Cardiac septum (tissue), 1 donor: Measurements from ENCODE around the gene ZFP36L1. TPM values are rescaled to one million over a fixed set of nuclear protein-coding genes. Genes with fewer than 3 reads are reported as not detected.

ENCODE experiments used
- DNase-seq: peaks from one replicate; pipeline ENCODE4 v3.0.0-alpha.2; 2020; ENCODE audit warnings: low spot score
- intact Hi-C: fragments of 100-400 bp; cut with DNase I; formaldehyde crosslinking; loops from one replicate; pipeline ENCODE4 v1.14.0; 2022
- total RNA-seq: library from RNA; stranded (reverse); fragmentation: NEBNext Ultra II Directional; extraction: Animal tissue kit (Norgen Biotek cat#: 25700); gene quantifications from one replicate; pipeline ENCODE4 v1.2.1, GENCODE V29; 2021
- donor health status: DM: no; HTN: no; CAD: no.

ZFP36L1 gene
- total RNA-seq, 1 donor from 2014 or later = 69.2 TPM

DNA sequence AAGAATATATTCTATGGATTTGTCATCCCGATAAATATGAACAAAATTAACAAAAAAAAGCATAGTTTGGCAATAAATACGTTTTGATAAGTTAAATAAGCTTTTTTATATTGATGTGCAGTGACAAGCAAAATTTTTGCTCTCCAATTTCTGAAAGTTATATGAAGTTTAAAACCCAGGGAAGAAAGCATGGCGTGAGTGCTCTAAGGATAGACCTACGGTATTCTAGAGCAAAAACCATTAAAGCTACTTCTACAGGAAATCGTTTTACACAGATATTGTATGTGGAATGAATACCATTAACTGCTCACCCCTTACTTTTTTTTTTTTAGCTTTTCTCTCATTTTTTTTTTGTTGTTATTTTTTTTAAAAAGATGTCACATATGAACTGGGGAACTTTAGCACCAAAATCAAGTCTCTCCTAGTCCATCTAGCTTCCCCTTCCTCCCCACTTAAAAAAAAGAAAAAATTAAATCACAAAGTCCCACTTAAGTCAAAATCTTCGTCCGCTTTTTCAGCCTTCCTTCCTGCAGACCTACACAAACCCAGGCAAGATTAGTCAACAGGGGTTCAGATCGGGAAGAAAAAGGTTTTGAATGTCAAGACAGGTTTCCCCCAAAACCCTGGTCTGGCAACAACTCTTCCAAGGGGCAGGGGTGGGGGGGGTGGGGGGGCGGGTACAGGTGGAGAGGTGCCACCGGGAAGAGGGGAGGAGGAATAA, 4.4 kb downstream of the ZFP36L1 start:
- DNase-seq = no peak
- intact Hi-C loops = loop anchor here (5.0 kb wide), 3 partner anchors 56 to 266 kb away; no protein-coding TSS in a partner anchor

- DNase-seq = peak; percentile 75
- intact Hi-C loops = loop anchor here (5.0 kb wide), 3 partner anchors 55 to 265 kb away; no protein-coding TSS in a partner anchor
Observed at GRCh38 chr14:68787092-68787992, 5.5 kb downstream of the ZFP36L1 start.

- peak; percentile 72 for DNase-seq
- intact Hi-C loops = loop anchor here (5.0 kb wide), 3 partner anchors 54 to 264 kb away; no protein-coding TSS in a partner anchor
Observed at GRCh38 chr14:68786491-68787091, 6.3 kb downstream of the ZFP36L1 start.

- intact Hi-C loops = loop anchor here (5.0 kb wide), 3 partner anchors 54 to 264 kb away; no protein-coding TSS in a partner anchor
Observed at GRCh38 chr14:68785534-68786490, 7.1 kb downstream of the ZFP36L1 start.

GRCh38 chr14:68784978-68785533, 7.8 kb downstream of the ZFP36L1 start:
- peak; percentile 65 for DNase-seq
- intact Hi-C loops = loop anchor here (5.0 kb wide), 3 partner anchors 53 to 263 kb away; no protein-coding TSS in a partner anchor

More at GRCh38 chr14:68785534-68786490, 7.1 kb downstream of the ZFP36L1 start:
- DNase-seq = peak; percentile 74

- intact Hi-C loops = no loop called here
- peak; percentile 77 for DNase-seq
Observed at GRCh38 chr14:68784226-68784910, 8.5 kb downstream of the ZFP36L1 start.

GRCh38 chr14:68783408-68784225, 9.2 kb downstream of the ZFP36L1 start:
- intact Hi-C loops = no loop called here
- DNase-seq = peak; percentile 55

DNA sequence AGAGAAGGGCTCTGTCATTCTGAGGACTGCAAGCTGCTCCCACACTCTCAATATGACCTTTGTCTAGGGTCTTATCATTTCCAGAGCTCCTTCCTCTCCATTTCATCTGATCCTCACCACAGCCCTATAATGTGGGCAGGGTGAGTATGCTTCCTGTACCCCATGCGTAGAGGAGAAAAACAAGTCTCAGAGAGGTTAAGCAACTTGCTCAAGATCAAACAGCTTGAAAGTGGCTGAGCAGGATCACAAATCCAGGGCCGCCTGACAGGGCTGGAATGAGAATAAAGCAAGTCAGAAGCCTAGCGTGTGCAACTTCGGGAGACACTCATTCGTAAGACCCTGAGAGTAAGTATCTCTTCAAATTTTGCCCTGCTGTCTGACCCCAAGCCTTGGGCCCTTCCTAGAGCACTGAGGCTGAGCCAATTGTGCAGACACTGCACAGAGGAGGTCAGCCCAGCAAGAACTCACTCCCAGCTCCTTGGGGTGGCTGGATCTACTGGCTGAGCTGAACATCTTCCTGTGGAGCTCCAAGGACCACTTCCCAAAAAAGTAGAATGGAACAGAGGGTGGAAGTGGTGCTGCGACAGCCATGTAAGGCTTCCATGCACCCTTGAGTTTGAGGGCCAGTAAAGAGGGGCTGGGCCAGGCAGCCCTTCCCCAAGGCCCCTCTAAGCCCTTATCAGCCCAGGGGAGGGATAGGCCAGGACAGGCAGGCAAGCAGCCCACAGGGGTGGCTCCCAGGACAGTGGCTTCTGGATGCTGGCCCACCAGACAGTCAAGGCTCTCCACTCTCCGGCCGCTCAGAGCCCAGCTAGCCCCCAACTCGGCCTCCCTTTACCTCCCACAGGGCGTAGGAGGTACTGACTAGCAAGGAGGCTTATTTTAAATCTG, 10.5 kb downstream of the ZFP36L1 start:
- intact Hi-C loops = no loop called here
- peak; percentile 50 for DNase-seq

DNA sequence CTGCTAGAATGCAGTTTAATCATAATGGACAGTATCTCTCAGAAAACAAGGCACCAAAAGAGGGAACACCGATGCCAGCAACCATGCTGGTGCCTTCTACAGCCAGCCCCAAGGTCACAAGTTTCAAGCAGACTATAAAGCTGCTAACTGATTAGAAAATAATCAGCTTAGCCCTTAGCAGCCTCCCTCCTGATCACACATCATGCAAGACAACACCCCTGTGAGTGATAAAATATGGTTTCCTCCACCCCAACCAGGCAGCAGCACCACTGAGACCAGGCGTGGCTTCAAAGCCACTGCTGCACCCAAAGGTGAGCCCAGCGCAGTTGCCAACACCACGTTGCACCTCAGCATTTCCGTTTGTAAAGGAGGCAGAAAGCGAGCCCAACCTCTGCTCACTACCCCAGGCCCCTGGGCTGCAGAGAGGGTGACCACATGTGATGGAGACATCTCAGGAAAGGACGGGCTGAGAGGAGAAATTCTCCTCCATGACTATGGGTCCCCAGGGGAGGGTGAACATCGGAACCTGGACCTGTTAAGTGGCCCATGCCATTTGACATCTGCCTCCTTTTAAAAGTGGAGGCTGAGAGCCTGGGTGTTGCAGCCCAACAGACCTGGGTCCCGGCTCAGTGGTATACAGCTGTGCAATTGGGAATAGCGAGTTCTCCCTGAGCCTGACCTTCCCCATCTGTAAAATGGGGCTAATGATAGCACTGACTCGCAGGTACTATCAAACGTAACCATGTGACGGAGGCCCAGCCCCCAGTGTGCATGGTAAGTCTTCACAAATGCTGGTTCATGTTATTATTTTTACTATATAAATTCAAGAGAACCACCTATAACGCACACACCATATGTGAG, 11.5 kb downstream of the ZFP36L1 start:
- DNase-seq = peak; percentile 63

GRCh38 chr14:68780358-68781160, 12.3 kb downstream of the ZFP36L1 start:
- intact Hi-C loops = no loop called here
- DNase-seq = peak; percentile 84

More for the DNA sequence above, 11.5 kb downstream of the ZFP36L1 start:
- intact Hi-C loops = no loop called here

DNA sequence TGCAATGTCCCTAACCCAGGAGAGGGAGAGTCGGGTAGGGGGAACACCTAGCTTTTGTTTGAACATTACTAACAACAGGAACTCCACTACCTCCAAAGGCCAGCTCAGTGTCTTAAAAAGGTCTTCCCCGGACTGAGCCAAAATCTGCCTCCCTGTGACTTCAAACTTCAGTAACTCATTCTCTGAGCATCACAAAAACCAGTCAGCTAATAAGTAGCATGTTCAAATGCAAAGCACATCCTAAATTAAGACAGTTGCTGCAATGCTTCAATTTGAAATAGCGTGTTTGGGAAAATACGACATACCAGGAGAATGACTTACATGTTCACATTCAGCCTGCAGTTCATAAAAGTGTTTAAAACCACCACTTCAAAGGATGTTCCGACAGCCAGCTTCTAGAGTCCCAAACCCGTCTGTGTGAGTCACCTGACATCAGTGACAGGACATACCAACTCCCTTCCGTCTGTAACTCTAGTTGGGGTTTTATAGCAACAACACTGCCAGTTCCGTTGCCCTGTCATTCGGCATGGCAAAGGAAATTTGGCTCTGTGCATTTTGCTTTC, 13.0 kb downstream of the ZFP36L1 start:
- intact Hi-C loops = no loop called here
- DNase-seq = peak; percentile 58

DNA sequence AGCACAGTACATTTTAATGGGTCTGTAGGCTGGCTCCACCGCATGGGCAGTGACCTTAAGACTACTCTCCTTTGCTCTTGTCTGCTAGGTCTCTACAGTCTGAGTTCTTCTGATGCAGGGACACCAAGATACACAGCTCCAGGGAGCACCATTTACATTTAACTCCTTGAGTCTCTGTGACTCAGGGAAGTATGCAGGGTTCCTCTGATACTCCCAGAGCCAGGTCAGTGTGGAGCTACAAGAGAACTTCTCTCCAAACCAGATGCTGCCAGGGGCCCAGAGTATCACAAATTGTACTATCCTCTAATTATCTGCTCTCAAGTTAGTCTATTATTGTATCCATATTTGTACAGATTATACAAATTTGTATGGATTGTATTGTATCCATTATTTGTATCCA, 15.2 kb downstream of the ZFP36L1 start:
- intact Hi-C loops = no loop called here
- DNase-seq = no peak

- DNase-seq = peak; percentile 10
- intact Hi-C loops = no loop called here
Observed at GRCh38 chr14:68775614-68776126, 17.2 kb downstream of the ZFP36L1 start.
